K562 (cell line): ENCODE measurements around the gene CHCHD1. TPM values are rescaled to one million over a fixed set of nuclear protein-coding genes. Genes with fewer than 3 reads are reported as not detected.

ENCODE experiments used
- GMEB1 ChIP-seq: fragments of 250-450 bp; sonication (Bioruptor Pico); IDR thresholded peaks from 2 replicates; pipeline ENCODE4 v1.4.0; 2020; ENCODE audit warnings: mild to moderate bottlenecking
- MTA1 ChIP-seq: fragments of 450-650 bp; IDR thresholded peaks from 2 replicates; pipeline ENCODE4 v1.6.1; 2017; ENCODE audit warnings: borderline replicate concordance
- SNIP1 ChIP-seq: fragments of 450-650 bp; IDR thresholded peaks from 2 replicates; pipeline ENCODE4 v1.7.1; 2017; ENCODE audit warnings: low read depth, mild to moderate bottlenecking
- TCF7 ChIP-seq: sonication (generic); IDR thresholded peaks from 2 replicates; pipeline ENCODE4 v1.6.1; 2016; ENCODE audit warnings: antibody characterized with exemption, borderline replicate concordance
- THRB ChIP-seq: fragments of 450-650 bp; formaldehyde crosslinking; conservative IDR thresholded peaks from 2 replicates; pipeline ENCODE4 v1.4.0; 2022; ENCODE audit warnings: mild to moderate bottlenecking, missing genetic modification characterization
- ZNF146 ChIP-seq: IDR thresholded peaks from one replicate; pipeline ENCODE4 v1.6.1; 2018; ENCODE audit warnings: missing compliant biosample characterization; ENCODE audit not compliant: unreplicated experiment
- ZNF24 ChIP-seq: fragments of 450-650 bp; IDR thresholded peaks from 2 replicates; pipeline ENCODE4 v1.6.1; 2016
- ZNF395 ChIP-seq: fragments of 200-800 bp; sonication (Bioruptor generic); IDR thresholded peaks from 2 replicates; pipeline ENCODE4 v1.6.1; 2017; ENCODE audit warnings: missing genetic modification characterization, missing compliant biosample characterization
- polyA plus RNA-seq, 8 experiments: library from polyadenylated mRNA; depleted of rRNA in 4 of 8; stranded (reverse) in 5 of 8; unstranded in 3 of 8; fragments of >200 nt; fragmentation: Nextera tagmentation in 2 of 8; fragmentation: Illumina TruSeq in 1 of 8; extraction: Ambion mirVana in 2 of 8; extraction: Trizol in 1 of 8; gene quantifications; 2 replicates each; pipeline versions ENCODE4 v1.2.1 to v1.2.3, GENCODE V29; 2011 to 2014; ENCODE audit warnings: inconsistent platforms in 1 of 8, missing spikeins in 1 of 8
- total RNA-seq, 7 experiments: library from RNA; depleted of rRNA in 6 of 7; stranded (reverse); fragments of >200 nt in 6 of 7; fragmentation: Illumina TruSeq in 2 of 7; extraction: Trizol in 2 of 7; gene quantifications; 2 replicates each; pipeline versions ENCODE4 v1.2.1 to v1.2.3, GENCODE V29; 2011 to 2021; ENCODE audit warnings: low replicate concordance in 1 of 7

Gene CHCHD1
- total and polyA plus RNA-seq, 9 of the 15 experiments (the other 6 are each of a cell fraction or from before 2014, with no cell fraction given): 52.9 to 126 (median 83.4) TPM

GRCh38 chr10:73799899-73800559 is 18.2 kb downstream of the CHCHD1 start (continued):
- TF ChIP-seq GMEB1 (CRISPR knock-in tag): no peak
- no peak for TF ChIP-seq ZNF24
- TF ChIP-seq ZNF395 (CRISPR knock-in tag): no peak
- TF ChIP-seq THRB: 0 out of 2 replicates have a peak, but pooled peaks have one; percentile 53
- no peak for TF ChIP-seq SNIP1
- TF ChIP-seq MTA1: no peak
- no peak for TF ChIP-seq TCF7
- TF ChIP-seq ZNF146: no peak
